Heart left ventricle (tissue), 16 donors: ENCODE data around the gene SH3D19. TPM values are rescaled to one million over a fixed set of nuclear protein-coding genes. Genes with fewer than 3 reads are reported as not detected.
A peak's percentile ranks its signal among the peaks of the same experiment; 100 is the strongest.

ENCODE experiments used
- ATAC-seq, 4 donors: fragments of 200-7000 bp; cut with Tn5 transposase; one replicate each; pipeline ENCODE4 v1.9.1; 2020 to 2022; ENCODE audit warnings: moderate library complexity in 4 of 4, mild to moderate bottlenecking in 3 of 4, moderate number of reproducible peaks in 1 of 4
- DNase-seq, 5 donors: peaks; one replicate each; pipeline ENCODE4 v3.0.0-alpha.2; 2020
- H3K27ac ChIP-seq, 12 donors: fragments of 200-600 bp; sonication (generic) in 4 of 12; one replicate each; pipeline versions ENCODE4 v1.5.0 to v1.8.0; 2016 to 2022; ENCODE audit warnings: mild to moderate bottlenecking in 2 of 12
- H3K27me3 ChIP-seq, 9 donors: fragments of 200-600 bp; sonication (generic) in 2 of 9; one replicate each; pipeline versions ENCODE4 v1.5.1 to v1.8.0; 2016 to 2022; ENCODE audit warnings: mild to moderate bottlenecking in 3 of 9
- H3K36me3 ChIP-seq, 9 donors: fragments of 200-600 bp; sonication (generic) in 2 of 9; one replicate each; pipeline versions ENCODE4 v1.5.0 to v1.8.0; 2018 to 2022; ENCODE audit warnings: mild to moderate bottlenecking in 2 of 9
- H3K4me1 ChIP-seq, 12 donors: fragments of 200-600 bp; sonication (generic) in 4 of 12; one replicate each; pipeline versions ENCODE4 v1.5.0 to v1.8.0; 2016 to 2022; ENCODE audit warnings: mild to moderate bottlenecking in 3 of 12
- H3K4me3 ChIP-seq, 12 donors: fragments of 200-600 bp; sonication (generic) in 4 of 12; one replicate each; pipeline versions ENCODE4 v1.5.0 to v1.8.0; 2017 to 2022; ENCODE audit warnings: mild to moderate bottlenecking in 9 of 12, moderate library complexity in 4 of 12
- H3K9me3 ChIP-seq, 12 donors: fragments of 200-600 bp; sonication (generic) in 4 of 12; one replicate each; pipeline versions ENCODE4 v1.5.0 to v1.8.0; 2016 to 2022; ENCODE audit warnings: mild to moderate bottlenecking in 1 of 12
- CTCF ChIP-seq, 12 donors: fragments of 200-600 bp; sonication (generic) in 4 of 12; IDR thresholded peaks; one replicate each; pipeline versions ENCODE4 v1.5.0 to v1.8.0; 2018 to 2022; ENCODE audit warnings: antibody characterized with exemption in 12 of 12, mild to moderate bottlenecking in 5 of 12
- POLR2A ChIP-seq, 2 donors: fragments of 450-650 bp; IDR thresholded peaks; one replicate each; pipeline ENCODE4 v1.6.1; 2017; ENCODE audit warnings: antibody characterized with exemption in 2 of 2, mild to moderate bottlenecking in 2 of 2, moderate library complexity in 2 of 2
- whole genome bisulfite sequencing, 4 donors: extraction: QIAGEN DNeasy Blood & Tissue Kit in 2 of 4; methylation state at CpG; one replicate each; pipeline versions ENCODE4 v1.1.5 to v1.1.7; 2013 to 2018; 5-methylcytosine and 5-hydroxymethylcytosine counted together
- intact Hi-C, 10 donors: fragments of 100-400 bp; cut with DNase I; formaldehyde crosslinking; loops; one replicate each; pipeline versions ENCODE4 v1.11.1 to v1.14.2; 2022
- polyA plus RNA-seq, 2 donors: library from polyadenylated mRNA; stranded (reverse); fragments of 200-250 nt; gene quantifications; one replicate each; pipeline ENCODE4 v1.2.3, GENCODE V29; 2013
- total RNA-seq, 9 donors: library from RNA; depleted of rRNA in 2 of 9; stranded (reverse); fragments of >200 nt in 2 of 9; fragmentation: NEBNext Ultra II Directional in 3 of 9; extraction: Animal tissue kit (Norgen Biotek cat#: 25700) in 3 of 9; gene quantifications; one replicate each; pipeline versions ENCODE4 v1.1.0 to v1.2.4, GENCODE V29; 2016 to 2023
- donor health status: ischemic (EF 13 %, LVEDD 7.1; RV severe dilation, severe dysfunction).
- donor health status: healthy with polysubstance abuse.
- donor health status: DM: no; HTN: yes; CAD: no.
- donor health status: DM: no; HTN: no; CAD: no.
- donor health status: ischemic (EF 25% LVEDD 6.9; RV normal size, moderate dysfunction).
- donor health status: ischemic (EF 25% LVEDD 5.7; RV mildly dilated, moderate dysfunction).
- donor health status: healthy.
- donor health status: DM: yes; HTN: yes; CAD: no.
- donor health status: ischemic (EF 35%, LVEDD 5.7; RV mildly dilated, moderate dysfunction).
- donor health status: nonischemic (EF 11% LVEDD 7.7; RV severe dilation, severe dysfunction).
- donor health status: DM: yes; HTN: yes; CAD: no.
- donor health status: PGD.
- donor health status: ischemic (EF 29% LVEDD 5.4; RV normal size, mild dysfunction).
- donor health status: nonischemic (EF 23%, LVEDD 6.1; RV moderate dilation, normal function).

Gene SH3D19
- total and polyA plus RNA-seq, 11 donors: 60.4 to 173 (median 126) TPM

- Histone ChIP-seq H3K4me1 (peaks cover 0 to 4% (median 0%) of the 10 kb centered on the region in 12 donors), H3K36me3 (peaks cover 0 to 100% (median 83%) of the 10 kb centered on the region in 9 donors), H3K4me3 (no peak overlapping the region), H3K27me3 (no peaks in the 10 kb centered on the region), H3K9me3 (no peaks in the 10 kb centered on the region), H3K27ac (peak overlapping the region in 1 of 12 donors; percentile 14)
- 64 to 71% (median 67%) methylated on average over 1 of the region's 1 CpG for WGBS, 4 donors
- intact Hi-C loops: loop anchor here in 2 of 10 donors (5.0 to 10.0 kb wide), 2 partner anchors 205 to 233 kb away; no protein-coding TSS in a partner anchor
- TF ChIP-seq CTCF (IDR thresholded peaks at IDR 0.05) (no peak), POLR2A (IDR thresholded peaks at IDR 0.05) (no peak)
- ATAC-seq: peak in 3 of 4 donors; percentile 18 to 22 (median 20)
- no peak for DNase-seq
Measured at GRCh38 chr4:151129796-151130195, 195.6 kb downstream of the SH3D19 start.

- H3K4me1 ChIP-seq: peaks cover 0 to 13% (median 0%) of the 10 kb centered on the region in 12 donors
- TF ChIP-seq POLR2A (IDR thresholded peaks at IDR 0.05) (no peak), CTCF (IDR thresholded peaks at IDR 0.05) (peak; percentile 62 to 85 (median 74))
- peaks cover 0 to 67% (median 31%) of the 10 kb centered on the region in 9 donors for H3K36me3 ChIP-seq
- no peaks in the 10 kb centered on the region for H3K27me3 ChIP-seq
- DNase-seq (peak in 3 of 5 donors; percentile 48 to 54 (median 52)), ATAC-seq (peak; percentile 41 to 59 (median 53))
- no peaks in the 10 kb centered on the region for H3K9me3 ChIP-seq
- H3K4me3 ChIP-seq: no peak overlapping the region
- H3K27ac ChIP-seq: peak overlapping the region in 5 of 12 donors; percentile 10 to 48 (median 28)
- 36 to 41% (median 39%) methylated on average over 13 to 14 of the region's 14 CpGs for WGBS, 4 donors
- intact Hi-C loops: loop anchor here in 9 of 10 donors (2.0 to 10.0 kb wide), 7 partner anchors 207 to 1277 kb away; partner anchors contain the start of gene SH3D19 (in 1 of the 9)
Measured at GRCh38 chr4:151117371-151117962, 207.9 kb downstream of the SH3D19 start.

GRCh38 chr4:151114986-151115385 lies 210.4 kb downstream of the SH3D19 start:
- intact Hi-C loops: loop anchor here in 6 of 10 donors (5.0 to 10.0 kb wide), 5 partner anchors 210 to 1280 kb away; partner anchors contain the start of gene SH3D19 (in 1 of the 6)
- ATAC-seq: peak in 1 of 4 donors; percentile 26
- WGBS, 4 donors: 79 to 86% (median 84%) methylated on average over 5 of the region's 5 CpGs

More at GRCh38 chr4:151114986-151115385, 210.4 kb downstream of the SH3D19 start:
- no peaks in the 10 kb centered on the region for H3K27me3 ChIP-seq
- H3K27ac ChIP-seq: peak overlapping the region in 11 of 12 donors; percentile 1 to 82 (median 65)
- DNase-seq: no peak
- H3K36me3 ChIP-seq: peaks cover 0 to 57% (median 22%) of the 10 kb centered on the region in 9 donors
- peaks cover 0 to 20% (median 4%) of the 10 kb centered on the region in 12 donors for H3K4me1 ChIP-seq
- no peak for TF ChIP-seq CTCF (IDR thresholded peaks at IDR 0.05)
- no peak for TF ChIP-seq POLR2A (IDR thresholded peaks at IDR 0.05)
- no peak overlapping the region for H3K4me3 ChIP-seq
- H3K9me3 ChIP-seq: no peaks in the 10 kb centered on the region
